ENCODE measurements around the gene ARF6. TPM values are rescaled to one million over a fixed set of nuclear protein-coding genes. Genes with fewer than 3 reads are reported as not detected.

The ARF6 gene
- 24.4 TPM for total RNA-seq
- long read RNA-seq, transcript ARF6-201 (2 exons, 3,865 nt) = major isoform, 97 of 114 reads
- long read RNA-seq, partial matches to known transcripts = 0 of 114 reads
- long read RNA-seq, other reads (novel, unspliced or antisense) = 17 of 114 reads

DNA sequence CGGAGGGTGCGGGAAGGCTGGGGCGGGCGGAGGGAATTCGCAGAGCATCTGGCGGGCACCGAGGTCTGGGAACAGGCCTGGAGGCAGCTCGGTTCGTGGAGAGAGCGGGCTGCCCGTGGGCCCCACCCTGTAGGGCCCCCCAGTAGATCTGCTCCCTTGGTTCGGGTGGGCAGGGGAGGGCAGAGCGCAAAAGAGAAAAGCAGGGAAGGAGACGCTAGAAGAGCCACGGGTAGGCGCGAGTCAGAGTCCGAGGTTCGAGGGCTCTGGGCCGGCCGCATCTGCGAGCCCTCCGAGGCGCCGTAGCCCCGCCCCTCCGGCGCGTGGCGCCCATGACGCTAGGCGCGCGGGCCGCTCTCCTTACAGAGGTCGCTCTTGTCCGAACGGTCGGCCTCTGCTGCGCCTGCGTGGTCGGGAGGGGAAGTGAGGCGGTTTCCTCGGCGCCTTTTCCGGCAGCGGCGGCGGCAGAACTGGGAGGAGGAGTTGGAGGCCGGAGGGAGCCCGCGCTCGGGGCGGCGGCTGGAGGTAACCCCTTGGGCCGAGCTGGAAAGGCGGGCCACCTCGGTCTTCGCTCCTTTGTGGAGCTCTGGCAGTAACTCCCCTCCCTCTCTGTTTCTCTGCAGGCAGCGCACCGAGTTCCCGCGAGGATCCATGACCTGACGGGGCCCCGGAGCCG is at the start of gene ARF6:
ARF6 (plus strand) TSS at position 447 of the 673 bp plus-strand sequence. CDS start 655 bp downstream, outside the sequence.
- no peaks in the 10 kb centered on the region for H3K9me3 ChIP-seq (replicated peaks)
- peaks cover 61% of the 10 kb centered on the region for H3K4me1 ChIP-seq
- intact Hi-C loops (cut with micrococcal nuclease) = no loop called here
- peak; percentile 99 for DNase-seq
- peaks cover 14% of the 10 kb centered on the region for H3K36me3 ChIP-seq
- TF ChIP-seq, protein P1, sequence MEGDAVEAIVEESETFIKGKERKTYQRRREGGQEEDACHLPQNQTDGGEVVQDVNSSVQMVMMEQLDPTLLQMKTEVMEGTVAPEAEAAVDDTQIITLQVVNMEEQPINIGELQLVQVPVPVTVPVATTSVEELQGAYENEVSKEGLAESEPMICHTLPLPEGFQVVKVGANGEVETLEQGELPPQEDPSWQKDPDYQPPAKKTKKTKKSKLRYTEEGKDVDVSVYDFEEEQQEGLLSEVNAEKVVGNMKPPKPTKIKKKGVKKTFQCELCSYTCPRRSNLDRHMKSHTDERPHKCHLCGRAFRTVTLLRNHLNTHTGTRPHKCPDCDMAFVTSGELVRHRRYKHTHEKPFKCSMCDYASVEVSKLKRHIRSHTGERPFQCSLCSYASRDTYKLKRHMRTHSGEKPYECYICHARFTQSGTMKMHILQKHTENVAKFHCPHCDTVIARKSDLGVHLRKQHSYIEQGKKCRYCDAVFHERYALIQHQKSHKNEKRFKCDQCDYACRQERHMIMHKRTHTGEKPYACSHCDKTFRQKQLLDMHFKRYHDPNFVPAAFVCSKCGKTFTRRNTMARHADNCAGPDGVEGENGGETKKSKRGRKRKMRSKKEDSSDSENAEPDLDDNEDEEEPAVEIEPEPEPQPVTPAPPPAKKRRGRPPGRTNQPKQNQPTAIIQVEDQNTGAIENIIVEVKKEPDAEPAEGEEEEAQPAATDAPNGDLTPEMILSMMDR (IDR thresholded peaks at IDR 0.05; ENCODE audit: borderline replicate concordance) = peak; percentile 9
- no peaks in the 10 kb centered on the region for H3K27me3 ChIP-seq (ENCODE audit: low read depth)
- peak within 1 kb of the TSS; percentile 100 for H3K27ac ChIP-seq (replicated peaks)
- H3K4me3 ChIP-seq = peak within 1 kb of the TSS; percentile 96

GRCh38 chr14:49849213-49849847 is 43.6 kb upstream of the ARF6 start:
- no peak for DNase-seq
- no peaks in the 10 kb centered on the region for H3K27me3 ChIP-seq (ENCODE audit: low read depth)
- peaks cover 53% of the 10 kb centered on the region for H3K36me3 ChIP-seq
- peaks cover 37% of the 10 kb centered on the region for H3K4me1 ChIP-seq
- TF ChIP-seq, protein P1 (IDR thresholded peaks at IDR 0.05; ENCODE audit: borderline replicate concordance) = no peak
- H3K27ac ChIP-seq (replicated peaks) = no peak overlapping the region
- intact Hi-C loops (cut with micrococcal nuclease) = no loop called here
- no peaks in the 10 kb centered on the region for H3K9me3 ChIP-seq (replicated peaks)
- H3K4me3 ChIP-seq = no peak overlapping the region

- H3K27me3 ChIP-seq (ENCODE audit: low read depth) = no peaks in the 10 kb centered on the region
- H3K4me3 ChIP-seq = peak overlapping the region; percentile 77
- no peaks in the 10 kb centered on the region for H3K9me3 ChIP-seq (replicated peaks)
- peaks cover 37% of the 10 kb centered on the region for H3K4me1 ChIP-seq
- TF ChIP-seq, protein P1 (IDR thresholded peaks at IDR 0.05; ENCODE audit: borderline replicate concordance) = no peak
- DNase-seq = no peak
- peak overlapping the region; percentile 89 for H3K27ac ChIP-seq (replicated peaks)
- H3K36me3 ChIP-seq = peaks cover 30% of the 10 kb centered on the region
- intact Hi-C loops (cut with micrococcal nuclease) = no loop called here
Measured at GRCh38 chr14:49851813-49852212, 41.1 kb upstream of the ARF6 start.

DNA sequence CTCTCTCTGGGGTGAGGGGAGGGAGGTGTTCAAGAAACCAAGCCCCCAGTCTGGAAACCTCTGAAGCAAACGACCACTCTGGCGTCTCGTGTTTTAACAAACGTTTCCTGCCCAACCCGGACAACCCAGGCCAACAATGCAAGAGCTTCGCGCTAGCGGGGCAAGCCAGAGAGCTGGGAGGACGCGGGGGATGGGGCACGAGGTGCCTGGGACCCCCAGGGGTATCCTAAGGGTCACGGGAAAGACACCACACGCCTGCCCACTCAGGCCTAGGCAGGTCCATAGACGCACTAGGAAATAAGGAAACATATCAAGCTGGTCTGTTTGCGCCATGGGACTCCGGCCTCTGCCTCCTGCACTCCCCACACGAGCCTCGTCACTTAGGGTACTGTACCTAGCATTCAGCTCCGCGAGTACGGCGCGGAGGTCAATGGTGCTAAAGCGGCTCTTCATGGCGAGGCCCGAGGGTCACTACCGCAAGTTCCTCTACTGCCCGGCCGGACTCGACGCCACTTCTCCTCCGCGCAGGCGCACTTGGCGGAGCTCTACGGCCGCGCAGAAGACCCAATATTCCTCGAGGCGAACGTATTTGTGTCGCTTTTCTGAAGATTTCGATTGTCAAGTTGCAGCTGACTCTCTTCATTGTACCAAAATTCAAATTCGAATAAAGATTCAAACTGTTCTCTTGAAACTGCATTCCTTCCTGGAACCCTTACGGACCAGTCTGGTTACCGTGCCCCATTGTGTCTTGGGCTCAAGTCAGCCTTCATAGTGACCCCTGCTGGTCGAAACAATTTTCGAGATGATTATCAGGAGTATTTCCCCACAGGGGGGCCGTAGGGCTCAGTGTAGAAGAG is 40.4 kb upstream of the ARF6 start, which contains the start of gene NEMF:
NEMF (minus strand) TSS at position 488 of the 857 bp plus-strand sequence; CDS start at position 453, 35 bp downstream.
- peak within 1 kb of the TSS; percentile 77 for H3K4me3 ChIP-seq
- H3K27ac ChIP-seq (replicated peaks) = peak within 1 kb of the TSS; percentile 89
- peaks cover 25% of the 10 kb centered on the region for H3K36me3 ChIP-seq
- TF ChIP-seq, protein P1 (IDR thresholded peaks at IDR 0.05; ENCODE audit: borderline replicate concordance) = peak; percentile 80
- DNase-seq = peak; percentile 87
- no peaks in the 10 kb centered on the region for H3K9me3 ChIP-seq (replicated peaks)
- intact Hi-C loops (cut with micrococcal nuclease) = no loop called here
- peaks cover 37% of the 10 kb centered on the region for H3K4me1 ChIP-seq
- H3K27me3 ChIP-seq (ENCODE audit: low read depth) = no peaks in the 10 kb centered on the region

GRCh38 chr14:49853158-49853477 is 39.8 kb upstream of the ARF6 start:
- H3K4me3 ChIP-seq = peak overlapping the region; percentile 77
- DNase-seq = no peak
- H3K4me1 ChIP-seq = peaks cover 37% of the 10 kb centered on the region
- peak overlapping the region; percentile 89 for H3K27ac ChIP-seq (replicated peaks)
- peaks cover 25% of the 10 kb centered on the region for H3K36me3 ChIP-seq
- intact Hi-C loops (cut with micrococcal nuclease) = no loop called here
- TF ChIP-seq, protein P1 (IDR thresholded peaks at IDR 0.05; ENCODE audit: borderline replicate concordance) = no peak
- no peaks in the 10 kb centered on the region for H3K27me3 ChIP-seq (ENCODE audit: low read depth)
- no peaks in the 10 kb centered on the region for H3K9me3 ChIP-seq (replicated peaks)

Measured in left ventricle myocardium inferior (tissue), 1 donor.